Naive thymus-derived CD4-positive, alpha-beta T cell (primary cell): ENCODE data around the gene KDM4B. TPM values are rescaled to one million over a fixed set of nuclear protein-coding genes. Genes with fewer than 3 reads are reported as not detected.

Experiments
- ATAC-seq: fragments of 150-1000 bp; cut with Tn5 transposase; 2 replicates; pipeline ENCODE4 v1.10.0; 2021; ENCODE audit warnings: mild to moderate bottlenecking, moderate library complexity
- CTCF ChIA-PET: fragments of 350-600 bp; sonication (Branson Sonifier 250); formaldehyde crosslinking; loops from one replicate; lab custom pipeline; 2021; ENCODE audit warnings: antibody characterized with exemption; lab: Charles Lee
- POLR2A ChIA-PET: fragments of 350-600 bp; sonication (Branson Sonifier 250); formaldehyde crosslinking; loops from one replicate; lab custom pipeline; 2021; ENCODE audit warnings: antibody characterized with exemption, inconsistent platforms; lab: Charles Lee
- DNase-seq, 9 donors: peaks; one replicate each; pipeline versions ENCODE4 v3.0.0 to v3.0.0-alpha.2; 2020 to 2022; ENCODE audit warnings: mixed read lengths in 1 of 9
- H3K27ac ChIP-seq: one replicate; pipeline ENCODE4 v1.7.0; 2013; ENCODE audit warnings: mild to moderate bottlenecking, low read depth, low read length, moderate library complexity
- H3K27me3 ChIP-seq, 2 donors: one replicate each; pipeline ENCODE4 v1.7.0; 2013; ENCODE audit warnings: low read length in 2 of 2, mild to moderate bottlenecking in 2 of 2, moderate library complexity in 2 of 2; ENCODE audit not compliant: control insufficient read depth in 2 of 2, insufficient read depth in 2 of 2
- H3K36me3 ChIP-seq, 3 experiments: 1 replicate in 2 of 3; 2 replicates in 1 of 3; pipeline ENCODE4 v1.7.0; 2013; ENCODE audit warnings: low read length in 3 of 3, mild to moderate bottlenecking in 3 of 3, moderate library complexity in 1 of 3; ENCODE audit not compliant: insufficient read depth in 3 of 3, control insufficient read depth in 2 of 3
- H3K4me1 ChIP-seq, 2 donors: one replicate each; pipeline ENCODE4 v1.7.0; 2013; ENCODE audit warnings: low read length in 2 of 2, mild to moderate bottlenecking in 2 of 2, moderate library complexity in 1 of 2; ENCODE audit not compliant: control insufficient read depth in 2 of 2, insufficient read depth in 2 of 2
- H3K4me3 ChIP-seq: 2 replicates; pipeline ENCODE4 v1.7.0; 2013; ENCODE audit warnings: mild to moderate bottlenecking, low read length
- H3K9me3 ChIP-seq, 3 experiments: 1 replicate in 2 of 3; 2 replicates in 1 of 3; pipeline ENCODE4 v1.7.0; 2013; ENCODE audit warnings: low read length in 3 of 3; ENCODE audit not compliant: control insufficient read depth in 2 of 3
- H3K27ac Mint-ChIP-seq, 9 donors: one replicate each; pipeline ENCODE4 v1.8.0; 2020 to 2022; ENCODE audit warnings: mixed read lengths in 9 of 9, mild to moderate bottlenecking in 8 of 9, moderate library complexity in 5 of 9, inconsistent platforms in 2 of 9
- H3K27me3 Mint-ChIP-seq, 5 donors: one replicate each; pipeline ENCODE4 v1.8.0; 2021 to 2022; ENCODE audit warnings: mixed read lengths in 5 of 5, mild to moderate bottlenecking in 1 of 5
- H3K36me3 Mint-ChIP-seq, 5 donors: one replicate each; pipeline ENCODE4 v1.8.0; 2020 to 2022; ENCODE audit warnings: mixed read lengths in 5 of 5, mild to moderate bottlenecking in 3 of 5, inconsistent platforms in 1 of 5
- H3K4me1 Mint-ChIP-seq, 7 donors: one replicate each; pipeline ENCODE4 v1.8.0; 2020 to 2022; ENCODE audit warnings: mixed read lengths in 7 of 7, mild to moderate bottlenecking in 3 of 7, inconsistent platforms in 1 of 7
- H3K4me3 Mint-ChIP-seq, 10 donors: one replicate each; pipeline ENCODE4 v1.8.0; 2020 to 2022; ENCODE audit warnings: mild to moderate bottlenecking in 10 of 10, mixed read lengths in 10 of 10, moderate library complexity in 6 of 10, inconsistent platforms in 2 of 10
- H3K9me3 Mint-ChIP-seq, 11 donors: one replicate each; pipeline ENCODE4 v1.8.0; 2020 to 2022; ENCODE audit warnings: mixed read lengths in 11 of 11, mild to moderate bottlenecking in 4 of 11, inconsistent platforms in 1 of 11, moderate library complexity in 1 of 11
- intact Hi-C, 2 donors: fragments of 100-400 bp; cut with micrococcal nuclease; formaldehyde crosslinking; loops; one replicate each; pipeline ENCODE4 v1.15.1; 2023
- polyA plus RNA-seq, 2 donors: library from polyadenylated mRNA; unstranded; fragments of 300-500 nt; fragmentation: Illumina TruSeq; gene quantifications; one replicate each; pipeline ENCODE4 v1.2.3, GENCODE V29; 2021
- total RNA-seq, 6 experiments: library from RNA in 5 of 6; stranded (reverse) in 5 of 6; gene quantifications; 1 replicate in 5 of 6; 2 replicates in 1 of 6; pipeline ENCODE4 v1.2.3 and lab custom pipeline; 2021 to 2026

KDM4B gene
- total and polyA plus RNA-seq, 7 experiments from 2014 or later = 8.1 to 78.0 (median 46.7) TPM

DNA sequence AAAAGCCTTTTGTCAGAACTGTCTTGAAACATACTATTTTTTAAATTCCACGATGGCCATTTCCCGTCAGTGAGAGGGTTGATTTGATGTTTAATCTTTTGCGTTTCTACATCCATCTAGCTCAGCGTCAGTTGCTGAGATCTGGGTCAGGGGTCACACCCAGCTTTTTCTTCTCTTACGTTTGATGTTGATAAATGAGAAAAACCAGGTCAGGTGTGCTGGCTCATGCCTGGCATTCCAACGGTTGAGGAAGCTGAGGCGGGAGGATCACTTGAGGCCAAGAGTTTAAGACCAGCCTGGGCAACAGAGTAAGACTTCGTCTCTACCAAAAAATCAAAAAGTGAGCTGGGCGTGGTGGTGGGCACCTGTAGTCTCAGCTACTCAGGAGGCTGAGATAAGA lies 202.8 kb downstream of the KDM4B start:
- H3K27ac ChIP-seq = no peak overlapping the region
- no peak overlapping the region for H3K4me3 Mint-ChIP-seq
- H3K36me3 Mint-ChIP-seq = peaks cover 0 to 5% (median 0%) of the 10 kb centered on the region in 5 donors
- H3K4me3 ChIP-seq = no peak overlapping the region
- no peaks in the 10 kb centered on the region for H3K36me3 ChIP-seq
- peak overlapping the region in 1 of 9 donors; percentile 22 for H3K27ac Mint-ChIP-seq
- POLR2A ChIA-PET = no interaction called here
- intact Hi-C loops = no loop called here
- peaks cover 0 to 19% (median 2%) of the 10 kb centered on the region in 11 donors for H3K9me3 Mint-ChIP-seq
- no peaks in the 10 kb centered on the region for H3K9me3 ChIP-seq
- H3K4me1 Mint-ChIP-seq = peaks cover 0 to 7% (median 2%) of the 10 kb centered on the region in 7 donors
- peaks cover 0 to 4% (median 0%) of the 10 kb centered on the region in 5 donors for H3K27me3 Mint-ChIP-seq
- H3K4me1 ChIP-seq = no peaks in the 10 kb centered on the region
- CTCF ChIA-PET = interaction anchor here (0.8 kb wide), 1 partner anchor 15 kb away, joined by 3 read pairs; no protein-coding TSS in a partner anchor
- DNase-seq (no peak), ATAC-seq (no peak)
- no peaks in the 10 kb centered on the region for H3K27me3 ChIP-seq

DNA sequence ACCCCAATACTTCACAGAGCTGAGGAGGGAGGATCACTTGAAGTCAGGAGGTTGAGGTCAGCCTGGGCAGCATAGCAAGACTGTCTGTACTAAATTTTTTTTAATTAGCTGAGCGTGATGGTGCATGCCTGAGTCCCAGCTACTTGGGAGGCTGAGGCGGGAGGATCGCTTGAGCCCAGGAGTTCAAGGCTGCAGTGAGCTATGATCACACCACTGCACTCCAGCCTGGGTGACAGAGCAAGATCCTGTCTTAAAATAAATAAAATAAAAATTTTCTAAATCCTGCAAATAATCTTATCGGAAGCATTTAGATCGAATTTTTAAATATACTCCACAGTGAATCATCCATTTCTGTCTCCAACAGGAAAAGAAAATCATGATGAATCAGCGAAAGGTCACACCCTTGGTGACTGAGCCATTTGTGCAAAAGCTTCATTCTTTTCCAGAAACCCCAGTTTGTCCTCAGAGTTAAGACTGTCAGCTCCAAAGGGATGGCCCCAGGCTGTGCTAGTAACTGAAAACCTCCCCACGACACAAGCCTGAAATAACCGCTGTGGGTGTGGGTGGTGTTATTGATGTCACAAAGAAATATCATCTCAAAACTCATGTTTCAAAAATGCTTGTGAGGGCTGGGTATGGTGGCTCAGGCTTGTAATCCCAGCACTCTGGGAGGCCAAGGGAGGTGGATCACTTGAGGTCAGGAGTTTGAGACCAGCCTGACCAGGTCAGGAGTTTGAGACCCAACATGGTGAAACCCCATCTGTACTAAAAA lies 204.1 kb downstream of the KDM4B start:
- Mint-ChIP-seq H3K4me3 (no peak overlapping the region), H3K4me1 (peaks cover 0 to 7% (median 3%) of the 10 kb centered on the region in 7 donors), H3K27me3 (peaks cover 0 to 4% (median 0%) of the 10 kb centered on the region in 5 donors), H3K9me3 (peaks cover 0 to 10% (median 0%) of the 10 kb centered on the region in 11 donors), H3K27ac (no peak overlapping the region), H3K36me3 (peaks cover 0 to 5% (median 0%) of the 10 kb centered on the region in 5 donors)
- Histone ChIP-seq H3K4me1 (no peaks in the 10 kb centered on the region), H3K4me3 (no peak overlapping the region), H3K36me3 (no peaks in the 10 kb centered on the region), H3K27me3 (no peaks in the 10 kb centered on the region), H3K9me3 (no peaks in the 10 kb centered on the region), H3K27ac (no peak overlapping the region)
- ChIA-PET POLR2A (no interaction called here), CTCF (interaction anchor here (0.5 kb wide), 1 partner anchor 299 kb away, joined by 3 read pairs; no protein-coding TSS in a partner anchor)
- intact Hi-C loops = no loop called here
- ATAC-seq (no peak), DNase-seq (no peak)

DNA sequence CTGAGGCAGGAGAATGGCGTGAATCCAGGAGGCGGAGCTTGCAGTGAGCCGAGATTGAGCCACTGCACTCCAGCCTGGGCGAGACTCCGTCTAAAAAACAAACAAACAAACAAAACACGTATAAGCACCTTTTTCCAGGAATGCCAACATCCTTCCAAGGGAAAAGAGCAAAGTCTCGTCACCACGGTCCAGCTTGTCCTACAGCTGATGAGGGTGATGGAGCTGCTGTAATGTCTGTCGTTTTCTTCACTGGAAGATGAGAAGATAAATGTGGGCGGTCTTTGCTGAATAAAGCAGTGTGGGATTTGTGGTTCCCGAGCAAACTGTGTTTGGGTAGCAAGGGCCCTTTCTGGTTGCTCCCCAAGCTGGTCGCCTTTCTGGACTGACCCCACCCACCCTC lies 205.1 kb downstream of the KDM4B start:
- Histone ChIP-seq H3K9me3 (no peaks in the 10 kb centered on the region), H3K27ac (no peak overlapping the region), H3K4me3 (no peak overlapping the region), H3K27me3 (no peaks in the 10 kb centered on the region), H3K4me1 (no peaks in the 10 kb centered on the region), H3K36me3 (no peaks in the 10 kb centered on the region)
- no peak for DNase-seq
- peaks cover 0 to 10% (median 0%) of the 10 kb centered on the region in 11 donors for H3K9me3 Mint-ChIP-seq
- H3K4me3 Mint-ChIP-seq = no peak overlapping the region
- peaks cover 0 to 5% (median 0%) of the 10 kb centered on the region in 5 donors for H3K36me3 Mint-ChIP-seq
- H3K4me1 Mint-ChIP-seq = peaks cover 0 to 7% (median 3%) of the 10 kb centered on the region in 7 donors
- no peak for ATAC-seq
- no peak overlapping the region for H3K27ac Mint-ChIP-seq
- intact Hi-C loops = no loop called here
- peaks cover 0 to 4% (median 0%) of the 10 kb centered on the region in 5 donors for H3K27me3 Mint-ChIP-seq
- POLR2A ChIA-PET = no interaction called here
- CTCF ChIA-PET = no interaction called here

DNA sequence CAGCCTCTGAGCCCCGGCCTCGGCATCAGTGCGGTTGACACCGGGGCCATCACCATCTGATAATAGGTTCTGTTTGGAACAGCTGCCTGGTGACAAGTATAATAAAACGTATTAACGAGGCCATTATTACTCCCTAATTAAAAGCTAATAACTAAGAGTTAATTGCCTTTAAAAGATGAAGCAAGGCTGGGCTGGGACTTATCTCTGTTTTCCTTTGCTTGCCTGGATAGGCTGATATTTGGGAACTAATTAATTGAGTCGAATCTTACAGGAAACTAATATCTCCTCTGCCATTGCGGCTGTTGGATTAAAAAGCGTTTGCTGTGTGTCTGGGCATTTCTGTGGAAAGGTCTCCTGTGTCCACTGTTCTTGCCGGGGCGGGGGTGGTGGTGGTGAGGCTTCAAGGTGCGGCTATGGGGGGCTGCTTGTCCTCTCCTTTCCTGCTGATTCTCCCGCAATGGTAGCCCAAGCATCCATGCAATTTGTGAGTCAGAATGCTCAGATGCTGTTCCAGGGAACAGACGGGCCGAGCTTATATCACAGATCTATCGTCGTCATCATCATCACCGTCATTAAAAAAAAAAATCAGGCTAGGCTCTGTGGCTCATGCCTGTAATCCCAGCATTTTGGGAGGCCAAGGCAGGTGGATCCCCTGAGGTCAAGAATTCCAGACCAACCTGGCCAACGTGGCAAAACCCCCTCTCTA lies 209.0 kb downstream of the KDM4B start:
- CTCF ChIA-PET = no interaction called here
- Mint-ChIP-seq H3K9me3 (no peaks in the 10 kb centered on the region), H3K27me3 (peaks cover 0 to 6% (median 0%) of the 10 kb centered on the region in 5 donors), H3K4me1 (peaks cover 0 to 1% (median 0%) of the 10 kb centered on the region in 7 donors), H3K27ac (no peak overlapping the region), H3K4me3 (no peak overlapping the region), H3K36me3 (no peaks in the 10 kb centered on the region)
- Histone ChIP-seq H3K4me1 (no peaks in the 10 kb centered on the region), H3K9me3 (no peaks in the 10 kb centered on the region), H3K27me3 (no peaks in the 10 kb centered on the region), H3K27ac (no peak overlapping the region), H3K4me3 (no peak overlapping the region), H3K36me3 (no peaks in the 10 kb centered on the region)
- intact Hi-C loops = no loop called here
- ATAC-seq (no peak), DNase-seq (no peak)
- POLR2A ChIA-PET = no interaction called here

DNA sequence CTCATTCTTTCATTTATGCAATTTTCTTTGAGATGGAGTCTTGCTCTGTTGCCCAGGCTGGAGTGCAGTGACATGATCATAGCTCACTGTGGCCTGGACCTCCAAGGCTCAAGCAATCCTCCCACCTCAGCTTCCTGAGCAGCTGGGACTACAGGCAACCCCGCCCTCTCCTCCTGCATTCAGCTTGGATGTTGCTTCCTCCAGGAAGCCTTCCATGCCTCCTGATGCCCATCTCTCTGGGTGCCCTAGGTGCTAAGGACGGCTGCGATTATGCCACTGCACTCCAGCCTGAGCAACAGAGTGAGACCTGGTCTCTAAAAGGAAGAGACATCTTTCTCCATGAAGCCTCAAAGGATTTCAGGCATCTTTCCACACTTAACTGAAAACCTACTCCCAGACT lies 209.9 kb downstream of the KDM4B start:
- intact Hi-C loops = no loop called here
- no peaks in the 10 kb centered on the region for H3K27me3 ChIP-seq
- Mint-ChIP-seq H3K9me3 (no peaks in the 10 kb centered on the region), H3K36me3 (no peaks in the 10 kb centered on the region), H3K4me3 (no peak overlapping the region), H3K27ac (no peak overlapping the region), H3K27me3 (peaks cover 0 to 6% (median 0%) of the 10 kb centered on the region in 5 donors), H3K4me1 (peaks cover 0 to 1% (median 0%) of the 10 kb centered on the region in 7 donors)
- no peaks in the 10 kb centered on the region for H3K4me1 ChIP-seq
- H3K27ac ChIP-seq = no peak overlapping the region
- no peak for DNase-seq
- no peaks in the 10 kb centered on the region for H3K36me3 ChIP-seq
- H3K4me3 ChIP-seq = no peak overlapping the region
- CTCF ChIA-PET = no interaction called here
- POLR2A ChIA-PET = no interaction called here
- no peak for ATAC-seq
- no peaks in the 10 kb centered on the region for H3K9me3 ChIP-seq

DNA sequence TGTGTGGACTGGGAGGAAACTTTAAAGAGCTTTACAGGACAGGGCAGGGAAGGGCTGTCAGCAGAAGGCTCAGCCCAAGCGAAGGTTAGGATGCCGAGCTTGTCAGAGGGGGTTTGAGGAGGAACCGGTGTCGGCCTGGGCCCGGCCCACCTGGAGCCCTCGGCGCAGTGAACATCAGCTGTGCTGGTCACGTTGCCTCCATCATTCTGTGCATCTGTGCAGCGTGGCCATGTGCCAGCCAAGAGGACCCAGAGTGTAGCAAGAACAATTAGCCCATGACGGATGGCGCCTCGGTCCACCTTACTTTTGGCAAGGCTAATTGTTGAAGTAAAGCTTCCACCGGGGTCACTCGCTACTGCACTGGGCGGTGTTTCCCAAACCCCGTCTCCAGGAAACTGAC lies 210.3 kb downstream of the KDM4B start:
- POLR2A ChIA-PET = interaction anchor here (0.6 kb wide), 1 partner anchor 100 kb away, joined by 6 read pairs; no protein-coding TSS in a partner anchor
- Histone ChIP-seq H3K27ac (no peak overlapping the region), H3K4me1 (no peaks in the 10 kb centered on the region), H3K27me3 (no peaks in the 10 kb centered on the region), H3K36me3 (no peaks in the 10 kb centered on the region), H3K4me3 (no peak overlapping the region), H3K9me3 (no peaks in the 10 kb centered on the region)
- Mint-ChIP-seq H3K4me3 (no peak overlapping the region), H3K36me3 (no peaks in the 10 kb centered on the region), H3K27me3 (peaks cover 0 to 6% (median 0%) of the 10 kb centered on the region in 5 donors), H3K27ac (no peak overlapping the region), H3K4me1 (peaks cover 0 to 1% (median 0%) of the 10 kb centered on the region in 7 donors), H3K9me3 (no peaks in the 10 kb centered on the region)
- DNase-seq = no peak
- no peak for ATAC-seq
- intact Hi-C loops = no loop called here
- CTCF ChIA-PET = no interaction called here
